ENCODE data around the gene DBNDD1.

The DBNDD1 gene

DNA sequence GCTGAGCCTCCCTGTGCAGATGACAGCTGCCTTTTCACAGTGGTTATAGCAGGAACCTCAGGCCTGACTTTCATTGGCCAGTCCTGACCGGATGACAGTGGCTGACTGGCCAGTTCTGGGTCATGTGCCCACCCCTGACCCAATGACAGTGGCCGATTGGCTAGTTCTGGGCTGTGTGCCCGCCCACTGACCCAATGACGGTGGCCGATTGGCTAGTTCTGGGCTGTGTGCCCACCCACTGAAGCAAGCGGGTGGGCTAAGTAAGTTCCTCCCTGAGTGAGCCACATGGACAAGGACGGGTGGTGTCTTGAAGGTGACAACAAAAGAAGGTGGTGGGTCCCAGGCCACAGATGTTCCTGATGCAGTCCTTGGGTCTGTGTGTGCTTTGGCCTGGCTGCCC is 61.2 kb downstream of the DBNDD1 start:
- peak; percentile 16 for DNase-seq

DNA sequence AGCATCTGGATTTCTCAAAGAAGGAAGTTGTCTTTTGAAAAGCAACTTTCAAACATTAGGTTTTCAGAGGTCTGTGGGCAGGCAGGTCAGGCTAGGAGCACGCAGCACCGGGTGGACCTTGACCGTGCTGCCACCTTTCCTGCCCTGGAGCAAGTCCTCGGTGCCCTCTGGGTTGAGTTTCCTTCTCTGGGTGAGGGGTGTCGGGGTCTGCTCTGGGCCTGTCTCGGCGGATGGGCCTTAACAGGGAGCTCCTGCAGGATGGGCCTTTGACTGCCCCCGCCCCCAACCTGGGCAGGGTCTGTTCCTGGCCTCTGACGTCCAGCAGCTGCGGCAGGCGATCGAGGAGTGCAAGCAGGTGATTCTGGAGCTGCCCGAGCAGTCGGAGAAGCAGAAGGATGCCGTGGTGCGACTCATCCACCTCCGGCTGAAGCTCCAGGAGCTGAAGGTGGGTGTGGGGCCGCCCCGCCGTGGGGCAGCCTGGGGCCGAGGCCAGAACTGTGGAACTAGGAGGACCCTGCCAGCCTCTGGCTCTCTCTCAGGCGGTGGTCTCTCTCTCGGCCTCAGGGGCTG is 62.0 kb downstream of the DBNDD1 start:
- DNase-seq: no peak

DNA sequence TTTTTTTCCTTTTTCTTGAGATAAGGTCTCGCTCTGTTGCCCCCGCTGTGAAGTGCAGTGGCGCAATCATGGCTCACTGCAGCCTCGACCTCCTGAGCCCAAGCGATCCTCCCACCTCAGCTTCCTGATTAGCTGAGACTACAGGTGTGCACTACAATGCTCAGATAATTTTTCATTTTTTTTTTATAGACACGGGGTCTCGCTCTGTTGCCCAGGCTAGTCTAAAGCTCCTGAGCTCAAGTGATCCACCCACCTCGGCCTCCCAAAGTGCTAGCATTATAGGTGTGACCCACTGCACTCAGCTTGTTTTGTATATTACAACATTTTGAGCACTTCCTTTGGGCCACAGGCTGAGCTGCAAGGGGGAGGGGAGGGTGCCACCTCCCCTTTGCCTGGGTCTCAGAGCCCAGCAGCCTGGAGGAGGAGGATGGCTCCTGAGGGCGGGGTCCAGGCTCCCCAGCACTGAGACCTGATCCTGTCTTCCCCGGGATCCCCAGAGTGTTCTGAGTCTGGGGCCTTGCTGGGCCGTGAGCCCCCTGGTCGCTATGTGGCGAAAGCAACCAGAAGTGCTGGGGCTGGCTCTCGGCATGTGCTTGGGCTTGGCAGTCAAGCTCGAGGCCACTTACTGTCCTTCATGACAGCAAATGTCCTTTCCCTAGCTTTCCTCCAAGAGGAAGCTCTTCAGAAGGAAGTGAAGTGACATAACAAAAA is 62.6 kb downstream of the DBNDD1 start:
- no peak for DNase-seq

DNA sequence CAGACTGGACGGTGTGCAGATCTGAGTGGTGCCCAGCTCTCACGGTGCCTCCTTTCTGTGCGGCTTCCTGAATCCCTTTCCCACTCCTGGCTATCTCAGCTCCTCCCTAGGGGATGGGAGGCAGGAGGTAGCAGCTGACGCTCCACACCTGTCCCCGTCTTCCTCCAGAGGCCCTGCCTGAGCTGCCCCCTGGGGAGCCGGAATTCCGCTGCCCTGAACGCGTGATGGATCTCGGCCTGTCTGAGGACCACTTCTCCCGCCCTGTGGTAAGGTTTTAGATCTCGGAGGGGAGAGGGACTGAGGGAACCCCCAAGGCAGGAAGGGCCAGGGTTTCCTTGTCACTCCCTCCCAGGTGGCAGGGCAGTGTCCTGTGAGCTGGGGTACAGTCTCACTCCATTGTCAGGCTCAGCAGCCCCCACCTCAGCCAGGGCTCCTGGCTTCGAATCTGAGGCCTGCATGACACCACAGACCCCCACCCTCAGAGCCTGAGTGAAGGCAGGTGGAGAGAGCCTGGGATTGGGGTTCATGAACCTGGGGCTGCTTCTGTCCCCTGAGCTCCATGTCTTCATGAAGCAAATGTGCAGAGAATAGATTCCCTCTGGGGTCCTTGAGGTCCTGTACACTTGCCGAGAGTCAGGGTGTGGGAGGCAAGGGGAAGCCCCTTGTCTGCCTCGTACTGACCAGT is 64.1 kb downstream of the DBNDD1 start:
- no peak for DNase-seq

All from activated CD4-positive, alpha-beta T cell treated with anti-CD3 and anti-CD28 coated beads, Interleukin-2, Interleukin-6, amounts not matched to agents 100 ng/mL and 50 ng/mL, durations not matched to agents 16 hours and 8 hours (primary cell).